Parathyroid adenoma (tissue), 2 donors: ENCODE measurements around the gene SHMT1.

ENCODE experiments used
- H2AFZ ChIP-seq: fragments of 300-600 bp; sonication (generic); one replicate; pipeline ENCODE4 v1.7.0; 2017; ENCODE audit warnings: antibody characterized with exemption, mild to moderate bottlenecking
- H3K27ac ChIP-seq: fragments of 300-600 bp; sonication (generic); one replicate; pipeline ENCODE4 v1.7.0; 2017
- H3K27me3 ChIP-seq: fragments of 300-600 bp; sonication (generic); one replicate; pipeline ENCODE4 v1.7.0; 2017; ENCODE audit warnings: low read length; ENCODE audit not compliant: control insufficient read depth, insufficient read depth
- H3K36me3 ChIP-seq: fragments of 300-600 bp; sonication (generic); one replicate; pipeline ENCODE4 v1.7.0; 2017; ENCODE audit warnings: low read length; ENCODE audit not compliant: control insufficient read depth, insufficient read depth
- H3K4me1 ChIP-seq: fragments of 300-600 bp; sonication (generic); one replicate; pipeline ENCODE4 v1.7.0; 2017; ENCODE audit warnings: control low read depth
- H3K4me2 ChIP-seq: fragments of 300-600 bp; sonication (generic); one replicate; pipeline ENCODE4 v1.7.0; 2017; ENCODE audit warnings: low read length
- H3K4me3 ChIP-seq: fragments of 300-600 bp; sonication (generic); one replicate; pipeline ENCODE4 v1.7.0; 2017; ENCODE audit warnings: low read depth, low read length
- H3K79me2 ChIP-seq: fragments of 300-600 bp; sonication (generic); one replicate; pipeline ENCODE4 v1.7.0; 2017; ENCODE audit warnings: control low read depth
- H3K9ac ChIP-seq: fragments of 300-600 bp; sonication (generic); one replicate; pipeline ENCODE4 v1.7.0; 2017; ENCODE audit warnings: mild to moderate bottlenecking
- H3K9me3 ChIP-seq: fragments of 300-600 bp; sonication (generic); one replicate; pipeline ENCODE4 v1.7.0; 2017; ENCODE audit warnings: low read length; ENCODE audit not compliant: control insufficient read depth
- CTCF ChIP-seq: fragments of 300-600 bp; sonication (generic); IDR thresholded peaks from one replicate; pipeline ENCODE4 v1.7.0; 2017; ENCODE audit warnings: antibody characterized with exemption, mild to moderate bottlenecking
- donor health status: primary hyperparathyroidism.

The SHMT1 gene

GRCh38 chr17:18323007-18323406, 40.3 kb downstream of the SHMT1 start:
- Histone ChIP-seq H3K36me3 (no peaks in the 10 kb centered on the region), H3K27ac (no peak overlapping the region), H3K9ac (no peak overlapping the region), H3K4me2 (no peak overlapping the region), H3K4me1 (peaks cover 9% of the 10 kb centered on the region), H3K27me3 (no peaks in the 10 kb centered on the region), H3K79me2 (peaks cover 46% of the 10 kb centered on the region), H2AFZ (no peak overlapping the region), H3K4me3 (no peak overlapping the region), H3K9me3 (no peaks in the 10 kb centered on the region)
- TF ChIP-seq CTCF: no peak

- Histone ChIP-seq H3K9me3 (no peaks in the 10 kb centered on the region), H3K27me3 (no peaks in the 10 kb centered on the region), H3K27ac (no peak overlapping the region), H2AFZ (no peak overlapping the region), H3K79me2 (peaks cover 51% of the 10 kb centered on the region), H3K9ac (no peak overlapping the region), H3K4me2 (no peak overlapping the region), H3K4me1 (peaks cover 12% of the 10 kb centered on the region), H3K36me3 (no peaks in the 10 kb centered on the region), H3K4me3 (no peak overlapping the region)
- no peak for TF ChIP-seq CTCF
Measured at GRCh38 chr17:18322522-18322921, 40.8 kb downstream of the SHMT1 start.

GRCh38 chr17:18321309-18321708, 42.0 kb downstream of the SHMT1 start:
- H3K36me3 ChIP-seq: no peaks in the 10 kb centered on the region
- H3K79me2 ChIP-seq: peaks cover 63% of the 10 kb centered on the region
- H3K27ac ChIP-seq: no peak overlapping the region
- peaks cover 8% of the 10 kb centered on the region for H3K4me1 ChIP-seq
- no peak for TF ChIP-seq CTCF
- no peak overlapping the region for H3K4me2 ChIP-seq
- no peak overlapping the region for H3K4me3 ChIP-seq
- no peaks in the 10 kb centered on the region for H3K9me3 ChIP-seq
- H2AFZ ChIP-seq: no peak overlapping the region
- no peak overlapping the region for H3K9ac ChIP-seq
- H3K27me3 ChIP-seq: no peaks in the 10 kb centered on the region

- Histone ChIP-seq H3K27me3 (no peaks in the 10 kb centered on the region), H3K4me3 (no peak overlapping the region), H3K36me3 (no peaks in the 10 kb centered on the region), H3K4me2 (peak overlapping the region; percentile 22), H3K27ac (no peak overlapping the region), H3K79me2 (peaks cover 68% of the 10 kb centered on the region), H3K9me3 (no peaks in the 10 kb centered on the region), H3K9ac (no peak overlapping the region), H3K4me1 (peaks cover 14% of the 10 kb centered on the region), H2AFZ (no peak overlapping the region)
- TF ChIP-seq CTCF: no peak
Measured at GRCh38 chr17:18320301-18320700, 43.0 kb downstream of the SHMT1 start.

- H2AFZ ChIP-seq: no peak overlapping the region
- H3K4me2 ChIP-seq: peak overlapping the region; percentile 22
- no peaks in the 10 kb centered on the region for H3K36me3 ChIP-seq
- peaks cover 14% of the 10 kb centered on the region for H3K4me1 ChIP-seq
- H3K4me3 ChIP-seq: no peak overlapping the region
- H3K27ac ChIP-seq: no peak overlapping the region
- H3K27me3 ChIP-seq: no peaks in the 10 kb centered on the region
- peak; percentile 42 for TF ChIP-seq CTCF
- peaks cover 68% of the 10 kb centered on the region for H3K79me2 ChIP-seq
- H3K9ac ChIP-seq: no peak overlapping the region
- H3K9me3 ChIP-seq: no peaks in the 10 kb centered on the region
Measured at GRCh38 chr17:18319604-18320256, 43.6 kb downstream of the SHMT1 start.
